ENCODE data around the gene PLXNA2. TPM values are rescaled to one million over a fixed set of nuclear protein-coding genes. Genes with fewer than 3 reads are reported as not detected.

The PLXNA2 gene
- total and polyA plus RNA-seq, 2 donors (not counting 3 experiments of a cell fraction or from before 2014, with no cell fraction given): 42.6 to 229 TPM

DNA sequence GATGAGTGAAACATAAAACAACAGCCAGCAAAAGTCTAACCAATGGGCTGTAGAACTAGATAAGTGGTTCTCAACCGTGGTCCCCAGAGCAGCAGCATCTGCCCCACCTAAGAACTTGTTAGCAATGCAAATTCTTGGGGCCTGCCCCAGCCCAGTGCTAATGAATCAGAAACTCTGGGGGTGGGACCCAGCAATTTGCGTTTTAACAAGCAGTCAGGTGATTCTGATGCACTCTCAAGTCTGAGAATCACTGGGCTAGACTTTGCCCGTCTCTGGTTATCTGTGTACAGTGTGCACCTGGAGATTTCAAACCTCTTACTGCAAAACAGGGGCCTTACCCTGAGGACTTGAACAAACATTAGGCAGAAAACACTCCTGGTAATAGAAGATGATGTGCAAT is 66.5 kb downstream of the PLXNA2 start:
- dilution Hi-C loops (cut with MboI; ENCODE audit: extremely low pct_ligation_motif_present, low sequenced_read_pairs): no loop called here
- no peak overlapping the region for H3K9ac ChIP-seq (replicated peaks; ENCODE audit: extremely low read depth, insufficient read depth, low read length)
- FAIRE-seq (no peak), DNase-seq (ENCODE audit: low read depth, low spot score) (no peak)
- BruUV-seq (replicated peaks): no TSS peak
- H2AFZ ChIP-seq (ENCODE audit: low read depth, low read length): no peak overlapping the region
- H3K4me3 ChIP-seq (replicated peaks in 1 of 3; ENCODE audit: insufficient read depth in 1 of 3, low read depth in 1 of 3, low read length in 3 of 3): no peak overlapping the region
- H3K4me2 ChIP-seq (ENCODE audit: insufficient read depth, low read length): no peak overlapping the region
- H3K79me2 ChIP-seq (ENCODE audit: control insufficient read depth, insufficient read depth, low read length): peaks cover 96% of the 10 kb centered on the region
- no peaks in the 10 kb centered on the region for H4K20me1 ChIP-seq (replicated peaks; ENCODE audit: control insufficient read depth, extremely low read depth, insufficient read depth, low read length)
- intact Hi-C loops (cut with micrococcal nuclease): no loop called here
- peaks cover 3 to 7% of the 10 kb centered on the region in 2 experiments for H3K36me3 ChIP-seq (ENCODE audit: control insufficient read depth in 2 of 2, extremely low read depth in 1 of 2, insufficient read depth in 2 of 2, low read length in 2 of 2)
- no peak overlapping the region for H3K27ac ChIP-seq (ENCODE audit: insufficient read depth, low read depth, low read length)
- ChIA-PET POLR2A (no interaction called here), CTCF (interaction anchor here (0.9 to 2.3 kb wide), 4 partner anchors 30 to 62 kb away, joined by 3 to 7 read pairs (median 4); no protein-coding TSS in a partner anchor)
- no peaks in the 10 kb centered on the region for H3K27me3 ChIP-seq (ENCODE audit: control insufficient read depth in 2 of 2, insufficient read depth in 2 of 2, low read length in 2 of 2)
- TF ChIP-seq POLR2AphosphoS5 (IDR thresholded peaks at IDR 0.05; ENCODE audit: insufficient read depth, low read depth, low read length) (peak; percentile 23), EZH2 (IDR thresholded peaks at IDR 0.05; ENCODE audit: borderline replicate concordance, low read depth, low read length, severe bottlenecking) (no peak)
- peaks cover 65% of the 10 kb centered on the region for H3K4me1 ChIP-seq (ENCODE audit: control insufficient read depth, extremely low read depth, insufficient read depth, low read length)
- no peaks in the 10 kb centered on the region for H3K9me1 ChIP-seq (replicated peaks; ENCODE audit: control insufficient read depth, extremely low read depth, insufficient read depth, low read length)
- H3K9me3 ChIP-seq (replicated peaks; ENCODE audit: control insufficient read depth, insufficient read depth, low read length): no peaks in the 10 kb centered on the region

DNA sequence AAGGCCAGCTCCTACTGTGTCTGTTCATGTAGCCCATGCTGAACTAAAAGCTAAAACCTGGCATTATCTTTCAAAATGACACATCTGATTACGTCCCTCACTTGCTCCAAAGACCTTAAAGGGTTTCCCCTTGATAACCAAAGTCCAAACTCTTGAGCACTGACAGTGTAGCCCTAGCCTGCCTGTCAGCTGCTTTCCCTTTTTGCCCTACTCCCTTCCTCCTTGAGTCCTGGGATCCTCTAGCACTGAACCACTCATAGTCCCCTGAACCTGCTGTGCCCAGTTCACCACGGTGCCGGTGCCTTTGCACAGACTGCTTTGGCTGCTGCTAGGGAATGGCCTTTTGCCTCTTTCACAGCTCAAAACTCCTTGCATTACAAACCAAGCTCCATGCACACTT is 67.5 kb downstream of the PLXNA2 start:
- POLR2A ChIA-PET: no interaction called here
- FAIRE-seq: peak; percentile 44

More for the DNA sequence above, 67.5 kb downstream of the PLXNA2 start:
- H3K4me2 ChIP-seq (ENCODE audit: insufficient read depth, low read length): no peak overlapping the region
- no peak overlapping the region for H3K9ac ChIP-seq (replicated peaks; ENCODE audit: extremely low read depth, insufficient read depth, low read length)
- no peaks in the 10 kb centered on the region for H3K9me1 ChIP-seq (replicated peaks; ENCODE audit: control insufficient read depth, extremely low read depth, insufficient read depth, low read length)
- H3K27me3 ChIP-seq (ENCODE audit: control insufficient read depth in 2 of 2, insufficient read depth in 2 of 2, low read length in 2 of 2): no peaks in the 10 kb centered on the region
- no peaks in the 10 kb centered on the region for H4K20me1 ChIP-seq (replicated peaks; ENCODE audit: control insufficient read depth, extremely low read depth, insufficient read depth, low read length)
- peaks cover 61% of the 10 kb centered on the region for H3K4me1 ChIP-seq (ENCODE audit: control insufficient read depth, extremely low read depth, insufficient read depth, low read length)
- CTCF ChIA-PET: interaction anchor here (1.4 kb wide), 1 partner anchor 15 kb away, joined by 5 read pairs; no protein-coding TSS in a partner anchor
- H3K79me2 ChIP-seq (ENCODE audit: control insufficient read depth, insufficient read depth, low read length): peaks cover 99% of the 10 kb centered on the region
- no peak for DNase-seq (ENCODE audit: low read depth, low spot score)
- TF ChIP-seq POLR2A (IDR thresholded peaks at IDR 0.05; ENCODE audit: low read depth, low read length) (peak; percentile 31), MYC (IDR thresholded peaks at IDR 0.05; ENCODE audit: low read depth, low read length) (no peak)
- intact Hi-C loops (cut with micrococcal nuclease) (no loop called here), dilution Hi-C loops (cut with MboI; ENCODE audit: extremely low pct_ligation_motif_present, low sequenced_read_pairs) (no loop called here)
- H3K27ac ChIP-seq (ENCODE audit: insufficient read depth, low read depth, low read length): no peak overlapping the region
- BruUV-seq (replicated peaks): no TSS peak
- no peak overlapping the region for H3K4me3 ChIP-seq (replicated peaks in 1 of 3; ENCODE audit: insufficient read depth in 1 of 3, low read depth in 1 of 3, low read length in 3 of 3)
- H3K36me3 ChIP-seq (ENCODE audit: control insufficient read depth in 2 of 2, extremely low read depth in 1 of 2, insufficient read depth in 2 of 2, low read length in 2 of 2): peaks cover 3 to 7% of the 10 kb centered on the region in 2 experiments
- H2AFZ ChIP-seq (ENCODE audit: low read depth, low read length): no peak overlapping the region
- no peaks in the 10 kb centered on the region for H3K9me3 ChIP-seq (replicated peaks; ENCODE audit: control insufficient read depth, insufficient read depth, low read length)
